GM08714 (cell line): Measurements from ENCODE around the gene AGXT2.

Source experiments
- H3K4me3 ChIP-seq: fragments of 200-500 bp; sonication (Bioruptor generic); 2 replicates; pipeline ENCODE4 v1.5.1; 2014; ENCODE audit warnings: mild to moderate bottlenecking, low read length, inconsistent platforms
- ZNF274 ChIP-seq: IDR thresholded peaks from 2 replicates; pipeline ENCODE4 v1.6.1; 2012; ENCODE audit warnings: mild to moderate bottlenecking, low read depth, low read length

The AGXT2 gene

GRCh38 chr5:35009657-35010056 is 38.1 kb downstream of the AGXT2 start:
- no peak for TF ChIP-seq ZNF274
- H3K4me3 ChIP-seq = no peak overlapping the region

GRCh38 chr5:35009019-35009418 is 38.7 kb downstream of the AGXT2 start:
- TF ChIP-seq ZNF274 = no peak
- H3K4me3 ChIP-seq = no peak overlapping the region

GRCh38 chr5:35004771-35005170 is 43.0 kb downstream of the AGXT2 start:
- TF ChIP-seq ZNF274 = no peak
- H3K4me3 ChIP-seq = no peak overlapping the region

GRCh38 chr5:35004200-35004599 is 43.5 kb downstream of the AGXT2 start:
- no peak overlapping the region for H3K4me3 ChIP-seq
- TF ChIP-seq ZNF274 = no peak

- no peak for TF ChIP-seq ZNF274
- no peak overlapping the region for H3K4me3 ChIP-seq
Measured at GRCh38 chr5:35003018-35003957, 44.5 kb downstream of the AGXT2 start.

- TF ChIP-seq ZNF274 = no peak
- no peak overlapping the region for H3K4me3 ChIP-seq
Measured at GRCh38 chr5:35002459-35002858, 45.3 kb downstream of the AGXT2 start.

- TF ChIP-seq ZNF274 = no peak
- H3K4me3 ChIP-seq = no peak overlapping the region
Measured at GRCh38 chr5:35001842-35002241, 45.9 kb downstream of the AGXT2 start.

GRCh38 chr5:34998058-34998789 is 49.5 kb downstream of the AGXT2 start:
- TF ChIP-seq ZNF274 = no peak
- no peak overlapping the region for H3K4me3 ChIP-seq

- no peak for TF ChIP-seq ZNF274
- H3K4me3 ChIP-seq = no peak overlapping the region
Measured at GRCh38 chr5:34996261-34996660, 51.5 kb downstream of the AGXT2 start.

- no peak for TF ChIP-seq ZNF274
- H3K4me3 ChIP-seq = no peak overlapping the region
Measured at GRCh38 chr5:34993951-34994350, 53.8 kb downstream of the AGXT2 start.

- H3K4me3 ChIP-seq = no peak overlapping the region
- TF ChIP-seq ZNF274 = no peak
Measured at GRCh38 chr5:34991486-34992238, 56.1 kb downstream of the AGXT2 start.

GRCh38 chr5:34986965-34987364 is 60.8 kb downstream of the AGXT2 start:
- H3K4me3 ChIP-seq = no peak overlapping the region

GRCh38 chr5:34982823-34983222 is 64.9 kb downstream of the AGXT2 start:
- TF ChIP-seq ZNF274 = no peak
- H3K4me3 ChIP-seq = no peak overlapping the region

More at GRCh38 chr5:34986965-34987364, 60.8 kb downstream of the AGXT2 start:
- no peak for TF ChIP-seq ZNF274

GRCh38 chr5:34978681-34979080 is 69.1 kb downstream of the AGXT2 start:
- peak overlapping the region; percentile 56; the same call in 1 of the 2 replicates for H3K4me3 ChIP-seq
- TF ChIP-seq ZNF274 = no peak
